AG09319 (cell line): ENCODE measurements around the gene ARHGEF12.

Experiments
- DNase-seq: peaks from one replicate; pipeline ENCODE4 v3.0.0-alpha.2; 2010; ENCODE audit warnings: low read depth; ENCODE audit errors: extremely low read depth
- TF ChIP-seq, protein P1 (sequence below): IDR thresholded peaks from 2 replicates; pipeline ENCODE4 v1.5.1; 2011; ENCODE audit warnings: low read depth, mild to moderate bottlenecking, inconsistent platforms, low read length, moderate library complexity

The ARHGEF12 gene

DNA sequence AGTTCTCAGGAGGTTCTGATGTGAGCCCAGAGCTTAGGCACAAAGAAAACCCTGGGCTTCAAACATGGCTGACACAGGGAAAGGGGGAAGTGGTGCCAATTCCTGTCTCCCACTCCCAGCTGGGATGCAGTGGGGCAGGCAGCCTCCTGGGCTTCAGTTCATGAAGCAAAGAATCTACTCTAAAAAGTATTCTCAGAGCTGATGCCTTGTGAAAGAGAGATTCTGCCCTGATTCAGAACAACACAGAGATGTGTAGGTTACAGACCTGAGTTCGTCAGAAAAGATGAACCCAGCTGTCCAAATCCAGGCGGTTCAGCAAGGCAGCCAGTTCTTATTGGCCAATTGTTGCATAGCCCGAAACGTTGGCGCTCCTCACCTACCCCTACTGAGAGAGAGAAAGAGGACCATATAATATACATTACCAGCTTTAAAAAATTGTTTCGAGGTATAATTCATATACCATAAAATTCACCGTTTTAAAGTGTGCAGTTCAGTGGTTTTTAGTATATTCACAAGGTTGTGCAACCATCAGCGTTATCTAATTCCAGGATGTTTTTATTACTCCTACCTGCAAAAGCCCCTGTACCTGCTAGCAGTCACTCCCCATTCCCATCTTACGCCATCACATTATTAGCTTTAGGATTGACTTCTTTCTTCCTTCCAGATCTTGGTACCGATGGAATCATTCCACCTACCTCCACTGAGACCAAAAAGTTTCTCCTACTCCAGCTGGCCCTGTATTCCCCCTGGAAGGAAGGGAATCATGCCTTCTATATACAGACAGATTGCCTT lies 18.3 kb upstream of the ARHGEF12 start:
- TF ChIP-seq, protein P1, sequence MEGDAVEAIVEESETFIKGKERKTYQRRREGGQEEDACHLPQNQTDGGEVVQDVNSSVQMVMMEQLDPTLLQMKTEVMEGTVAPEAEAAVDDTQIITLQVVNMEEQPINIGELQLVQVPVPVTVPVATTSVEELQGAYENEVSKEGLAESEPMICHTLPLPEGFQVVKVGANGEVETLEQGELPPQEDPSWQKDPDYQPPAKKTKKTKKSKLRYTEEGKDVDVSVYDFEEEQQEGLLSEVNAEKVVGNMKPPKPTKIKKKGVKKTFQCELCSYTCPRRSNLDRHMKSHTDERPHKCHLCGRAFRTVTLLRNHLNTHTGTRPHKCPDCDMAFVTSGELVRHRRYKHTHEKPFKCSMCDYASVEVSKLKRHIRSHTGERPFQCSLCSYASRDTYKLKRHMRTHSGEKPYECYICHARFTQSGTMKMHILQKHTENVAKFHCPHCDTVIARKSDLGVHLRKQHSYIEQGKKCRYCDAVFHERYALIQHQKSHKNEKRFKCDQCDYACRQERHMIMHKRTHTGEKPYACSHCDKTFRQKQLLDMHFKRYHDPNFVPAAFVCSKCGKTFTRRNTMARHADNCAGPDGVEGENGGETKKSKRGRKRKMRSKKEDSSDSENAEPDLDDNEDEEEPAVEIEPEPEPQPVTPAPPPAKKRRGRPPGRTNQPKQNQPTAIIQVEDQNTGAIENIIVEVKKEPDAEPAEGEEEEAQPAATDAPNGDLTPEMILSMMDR: no peak
- DNase-seq: no peak

DNA sequence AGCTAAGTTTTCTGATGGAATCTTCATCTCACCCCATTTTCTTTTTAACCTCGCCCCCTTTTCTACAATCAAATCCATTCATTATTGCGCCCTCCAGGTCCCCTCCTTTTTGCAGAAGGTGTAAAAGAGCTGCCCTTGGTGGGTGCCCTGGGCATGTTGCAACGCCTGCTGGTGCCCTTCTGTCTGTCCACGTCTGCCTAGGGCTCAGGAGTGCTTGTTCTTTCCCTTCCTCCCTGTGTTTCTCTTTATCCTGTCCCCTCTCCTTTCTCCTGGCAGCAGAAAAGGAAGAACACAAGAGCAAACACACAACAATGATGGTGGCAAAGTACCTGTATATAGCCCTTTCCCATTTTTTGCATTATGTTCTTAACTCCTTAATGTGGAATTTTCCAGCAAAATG lies 17.3 kb upstream of the ARHGEF12 start:
- TF ChIP-seq, protein P1: no peak
- DNase-seq: no peak

DNA sequence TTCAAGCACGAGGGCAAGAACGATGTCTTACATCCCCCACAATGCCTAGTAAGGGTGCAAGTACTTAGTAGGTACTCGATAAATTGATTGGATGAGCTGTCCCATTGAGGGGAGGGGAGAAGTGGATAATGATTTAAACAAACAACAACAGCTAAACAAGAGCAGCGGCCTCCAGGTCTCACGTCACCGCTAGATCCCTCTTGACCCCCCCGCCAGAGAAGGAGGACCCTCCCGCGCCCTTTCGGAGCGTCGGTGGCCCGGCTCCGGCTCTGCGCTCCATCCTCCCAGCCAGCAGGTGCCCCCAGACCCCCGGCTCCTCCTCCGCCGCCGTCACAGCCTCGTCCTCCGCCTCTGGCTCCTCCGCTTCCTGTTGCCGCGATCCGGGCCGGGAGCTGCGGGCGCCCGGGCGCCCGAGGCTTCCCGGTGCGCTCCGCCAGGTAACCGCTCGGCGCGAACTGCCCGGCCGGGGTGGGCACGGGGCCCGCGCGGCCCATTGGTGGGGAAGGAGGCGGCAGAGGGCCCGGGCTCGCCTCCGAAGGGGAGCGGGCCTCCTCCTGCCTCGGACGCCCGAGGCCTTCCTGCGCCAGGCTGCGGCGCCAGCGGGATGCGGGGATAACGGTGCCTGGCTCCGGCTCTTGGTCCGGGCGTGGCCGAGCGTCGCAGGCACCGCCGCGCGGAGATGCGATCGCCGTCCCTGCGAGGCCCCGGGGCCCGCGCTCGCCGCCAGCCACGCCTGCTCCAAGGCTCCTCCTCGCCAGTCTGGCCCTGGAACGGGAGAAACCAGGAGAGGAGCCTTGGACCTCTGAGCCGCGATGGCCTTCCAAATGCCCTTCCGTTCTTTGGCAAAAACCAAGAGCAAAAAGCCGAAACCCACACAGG lies 11.0 kb upstream of the ARHGEF12 start, which contains the start of gene TLCD5:
TLCD5 (plus strand) TSS at position 368 of the 879 bp plus-strand sequence. CDS start 2,143 bp downstream, outside the sequence.
- TF ChIP-seq, protein P1: peak; percentile 17

DNA sequence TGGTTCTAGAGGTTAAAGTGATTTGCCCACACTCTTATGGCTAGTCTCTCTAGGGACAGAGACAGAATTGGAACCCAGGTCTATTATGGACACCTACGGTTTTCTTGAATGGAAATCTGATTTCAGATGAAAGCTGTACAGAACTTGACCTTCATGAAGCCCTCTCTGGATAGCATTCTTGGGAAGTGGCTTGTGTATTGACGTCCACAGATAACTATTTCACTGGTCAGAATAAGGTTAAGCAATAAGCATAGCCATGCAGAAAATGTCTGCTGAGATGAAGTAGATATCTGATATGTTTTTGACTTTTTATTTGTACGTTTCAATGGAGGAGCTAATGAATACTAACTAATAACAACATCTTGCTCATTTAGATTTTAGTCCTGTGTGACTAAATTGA lies 10.0 kb upstream of the ARHGEF12 start:
- DNase-seq: no peak
- TF ChIP-seq, protein P1: no peak

More for the DNA sequence above, 11.0 kb upstream of the ARHGEF12 start, which contains the start of gene TLCD5:
- DNase-seq: no peak

DNA sequence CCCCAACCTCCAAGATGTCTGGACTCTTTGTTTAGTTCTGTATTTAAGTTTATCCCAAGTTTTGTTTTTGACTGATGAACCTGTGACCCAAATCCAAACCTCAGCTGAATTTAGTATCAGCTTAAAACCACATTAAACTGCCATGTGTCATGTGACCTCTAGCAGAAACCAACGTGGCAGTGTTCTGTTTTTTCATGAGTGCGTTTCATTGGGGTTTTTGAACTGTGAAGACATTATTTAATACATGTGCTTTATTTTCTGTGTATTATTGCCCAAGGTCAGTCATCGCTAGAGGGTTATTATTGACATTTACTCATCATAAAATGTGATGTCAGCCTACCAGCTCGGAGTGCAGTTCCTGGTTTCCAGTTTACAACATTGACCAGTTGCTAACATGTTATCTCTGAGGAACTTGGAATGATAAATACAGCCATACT lies 9.3 kb upstream of the ARHGEF12 start:
- DNase-seq: no peak
- TF ChIP-seq, protein P1: no peak

DNA sequence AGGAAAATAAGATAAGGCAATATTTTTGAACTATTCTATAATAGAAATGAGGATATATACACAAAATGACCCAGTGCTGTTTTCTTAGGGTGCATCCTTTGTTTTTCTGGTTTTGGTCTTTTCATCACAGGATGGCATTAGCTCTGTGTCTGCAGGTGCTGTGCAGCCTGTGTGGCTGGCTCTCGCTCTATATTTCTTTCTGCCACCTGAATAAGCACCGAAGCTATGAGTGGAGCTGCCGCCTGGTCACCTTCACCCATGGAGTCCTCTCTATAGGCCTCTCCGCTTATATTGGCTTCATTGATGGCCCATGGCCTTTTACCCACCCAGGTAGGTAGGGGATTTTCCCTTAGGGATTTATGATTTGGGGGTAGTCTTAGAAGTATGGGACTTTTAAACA lies 8.9 kb upstream of the ARHGEF12 start:
- DNase-seq: no peak
- TF ChIP-seq, protein P1: no peak

DNA sequence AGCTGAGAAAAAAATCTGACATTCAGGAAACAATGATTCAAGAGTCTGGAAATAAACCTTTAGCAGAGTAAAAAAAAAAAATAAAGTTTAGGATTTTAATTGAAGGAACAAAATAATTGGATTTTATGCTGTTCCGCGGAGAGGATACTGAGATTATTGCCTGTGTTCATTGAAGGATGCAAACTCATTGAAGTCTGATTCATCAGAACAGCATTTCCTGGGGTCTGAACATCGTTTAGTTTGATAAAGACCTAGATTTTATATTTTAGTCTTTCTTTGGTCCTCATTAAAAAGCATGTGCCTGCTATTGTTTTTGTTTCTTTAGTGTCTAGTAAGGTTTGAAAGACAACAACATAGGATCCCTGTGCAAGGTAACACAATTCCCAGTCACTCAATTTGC lies 6.7 kb upstream of the ARHGEF12 start:
- TF ChIP-seq, protein P1: no peak
- no peak for DNase-seq
